ENCODE data around the gene HOXC13. TPM values are rescaled to one million over a fixed set of nuclear protein-coding genes. Genes with fewer than 3 reads are reported as not detected.

Gene HOXC13
- total RNA-seq, 1 experiment from 2014 or later = 0.09 TPM

GRCh38 chr12:53977596-53978445 is 39.2 kb downstream of the HOXC13 start:
- ChIA-PET CTCF (no interaction called here), POLR2A (no interaction called here)
- TF ChIP-seq ATF1 (CRISPR knock-in tag; IDR thresholded peaks at IDR 0.05) = no peak
- TF ChIP-seq FOXP4 (CRISPR knock-in tag; IDR thresholded peaks at IDR 0.05) = no peak
- no peak for TF ChIP-seq ZNF138 (CRISPR knock-in tag; conservative IDR thresholded peaks at IDR 0.05)
- TF ChIP-seq ZBTB21 (CRISPR knock-in tag; IDR thresholded peaks at IDR 0.05; ENCODE audit: borderline replicate concordance) = no peak
- no peak for TF ChIP-seq CBFB (CRISPR knock-in tag; IDR thresholded peaks at IDR 0.05; ENCODE audit: low read depth)
- no peak for TF ChIP-seq USF1 (CRISPR knock-in tag; IDR thresholded peaks at IDR 0.05)
- TF ChIP-seq ZNF232 (CRISPR knock-in tag; IDR thresholded peaks at IDR 0.05) = no peak
- TF ChIP-seq MLX (CRISPR knock-in tag; IDR thresholded peaks at IDR 0.05) = no peak
- no peak for TF ChIP-seq NFE2L1 (CRISPR knock-in tag; IDR thresholded peaks at IDR 0.05)
- TF ChIP-seq FOXP1 (CRISPR knock-in tag; IDR thresholded peaks at IDR 0.05; ENCODE audit: borderline replicate concordance) = no peak
- no peak for TF ChIP-seq KAT7 (CRISPR knock-in tag; IDR thresholded peaks at IDR 0.05; ENCODE audit: borderline replicate concordance)
- TF ChIP-seq SMAD3 (CRISPR knock-in tag; IDR thresholded peaks at IDR 0.05; ENCODE audit: borderline replicate concordance) = no peak
- TF ChIP-seq CREB1 (CRISPR knock-in tag; IDR thresholded peaks at IDR 0.05) = no peak
- no peak overlapping the region for H3K4me3 Mint-ChIP-seq
- no peak overlapping the region for H3K27ac Mint-ChIP-seq
- peaks cover 25% of the 10 kb centered on the region for H3K4me1 Mint-ChIP-seq
- peaks cover 100% of the 10 kb centered on the region for H3K27me3 Mint-ChIP-seq (ENCODE audit: low read depth)
- H3K9me3 Mint-ChIP-seq = no peaks in the 10 kb centered on the region
- no peak for DNase-seq (ENCODE audit: low spot score)
- ATAC-seq = no peak
- H3K36me3 Mint-ChIP-seq = no peaks in the 10 kb centered on the region

GRCh38 chr12:53978477-53979356 is 40.1 kb downstream of the HOXC13 start:
- no peaks in the 10 kb centered on the region for H3K9me3 Mint-ChIP-seq
- ATAC-seq (no peak), DNase-seq (ENCODE audit: low spot score) (no peak)
- H3K27me3 Mint-ChIP-seq (ENCODE audit: low read depth) = peaks cover 100% of the 10 kb centered on the region
- no peak overlapping the region for H3K27ac Mint-ChIP-seq
- ChIA-PET POLR2A (no interaction called here), CTCF (interaction anchor here (1.5 kb wide), 1 partner anchor 229 kb away, joined by 3 read pairs; no protein-coding TSS in a partner anchor)
- H3K4me1 Mint-ChIP-seq = peaks cover 24% of the 10 kb centered on the region
- no peaks in the 10 kb centered on the region for H3K36me3 Mint-ChIP-seq
- H3K4me3 Mint-ChIP-seq = no peak overlapping the region
- TF ChIP-seq GTF2I (CRISPR knock-in tag; conservative IDR thresholded peaks at IDR 0.05) (no peak), ZNF263 (CRISPR knock-in tag; IDR thresholded peaks at IDR 0.05; ENCODE audit: low read depth) (no peak), FOXP1 (CRISPR knock-in tag; IDR thresholded peaks at IDR 0.05; ENCODE audit: borderline replicate concordance) (no peak), ESRRA (CRISPR knock-in tag; IDR thresholded peaks at IDR 0.05; ENCODE audit: borderline replicate concordance) (no peak), NR1H2 (CRISPR knock-in tag; IDR thresholded peaks at IDR 0.05) (no peak), HMGA2 (CRISPR knock-in tag; IDR thresholded peaks at IDR 0.05) (no peak), CREM (CRISPR knock-in tag; IDR thresholded peaks at IDR 0.05) (no peak), CTCF (IDR thresholded peaks at IDR 0.05) (no peak), E2F5 (CRISPR knock-in tag; IDR thresholded peaks at IDR 0.05) (no peak), MLX (CRISPR knock-in tag; IDR thresholded peaks at IDR 0.05) (no peak), PRDM15 (CRISPR knock-in tag; IDR thresholded peaks at IDR 0.05) (no peak)
